GM20431 (cell line): ENCODE results near the gene ARHGAP25.

Experiments
- in situ Hi-C: fragments of 300-500 bp; cut with MseI, MboI; formaldehyde crosslinking; loops from one replicate; pipeline ENCODE4 v1.15.0; 2020; ENCODE audit warnings: low sequenced_read_pairs; ENCODE audit not compliant: unreplicated experiment

ARHGAP25 gene

DNA sequence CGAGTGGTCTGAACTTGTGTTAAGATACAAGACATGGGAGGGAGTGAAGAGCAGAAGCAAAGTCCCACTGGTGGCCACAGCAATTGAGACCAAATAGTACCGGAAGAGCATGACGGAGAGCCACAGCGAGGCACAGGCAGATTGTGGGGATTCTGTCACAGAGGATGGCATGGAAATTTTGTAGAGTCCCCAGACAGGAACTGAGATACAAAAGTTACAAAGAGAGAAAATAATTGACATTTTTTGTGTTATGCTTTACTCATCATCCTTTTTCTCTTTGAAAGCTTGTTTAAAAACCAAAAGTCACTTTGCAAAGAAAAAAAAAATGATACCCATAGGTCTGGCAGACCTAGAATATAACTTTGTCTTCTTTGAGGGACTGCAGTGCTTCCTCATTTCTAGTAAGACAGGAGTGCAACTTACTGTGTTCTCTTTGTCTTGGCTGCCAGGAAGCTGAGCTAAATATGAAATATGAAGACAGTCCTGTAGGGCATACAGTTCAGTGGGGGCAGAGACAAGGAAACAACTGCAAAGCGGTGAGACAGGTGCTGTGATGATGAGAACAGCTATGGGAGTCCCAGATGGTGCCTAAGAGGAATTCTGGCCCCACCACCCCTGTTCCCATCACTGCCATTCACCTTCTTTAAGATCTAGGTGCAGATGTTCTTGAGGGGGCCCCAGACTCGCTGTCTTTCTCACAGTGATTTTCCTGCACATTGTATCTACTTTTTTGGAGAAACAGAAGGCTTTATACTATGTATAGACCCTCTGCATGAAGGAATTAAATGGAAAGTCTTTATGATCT lies 5.2 kb downstream of the ARHGAP25 start:
- in situ Hi-C loops, result no loop called here

DNA sequence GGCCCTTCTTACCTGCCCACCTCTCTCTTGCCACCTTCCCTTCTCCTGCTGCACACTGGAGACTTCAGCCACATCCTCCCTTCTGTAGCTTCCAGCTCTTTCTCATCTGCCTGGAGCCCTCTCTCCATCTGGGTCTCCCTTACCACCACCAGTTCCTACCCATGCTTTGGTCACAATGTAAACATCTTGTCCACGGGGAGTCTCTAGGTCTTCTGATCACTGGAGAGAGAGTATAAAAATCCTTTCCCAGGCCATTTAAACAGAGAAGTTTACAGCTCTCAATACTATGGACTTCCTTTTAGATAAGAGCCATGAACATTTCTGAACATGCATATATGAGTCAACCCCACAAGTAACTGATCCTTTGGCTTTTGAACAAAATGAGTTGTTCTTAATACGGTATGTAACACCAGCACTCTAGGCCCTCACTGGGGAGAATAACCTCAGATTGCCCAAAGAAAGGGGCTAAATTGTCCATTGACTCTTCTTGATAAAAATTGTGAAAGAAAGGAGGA lies 5.8 kb downstream of the ARHGAP25 start:
- in situ Hi-C loops, result no loop called here

DNA sequence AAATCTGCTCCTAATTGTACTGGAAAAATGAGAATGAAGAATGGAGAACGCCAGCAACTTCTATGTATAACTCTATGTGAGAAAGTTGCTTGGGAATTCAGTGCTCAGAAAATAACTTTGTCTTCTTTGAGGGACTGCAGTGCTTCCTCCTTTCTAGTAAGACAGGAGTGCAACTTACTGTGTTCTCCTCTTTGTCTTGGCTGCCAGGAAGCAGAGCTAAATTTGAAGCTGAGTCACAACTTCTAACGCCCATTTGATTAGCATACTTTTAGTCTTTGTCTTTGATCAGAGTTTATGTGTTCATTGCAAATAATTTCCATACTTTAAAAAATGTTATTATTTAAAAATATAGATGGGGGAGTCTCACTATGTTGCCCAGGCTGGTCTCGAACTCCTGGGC lies 6.6 kb downstream of the ARHGAP25 start:
- in situ Hi-C loops, result no loop called here

DNA sequence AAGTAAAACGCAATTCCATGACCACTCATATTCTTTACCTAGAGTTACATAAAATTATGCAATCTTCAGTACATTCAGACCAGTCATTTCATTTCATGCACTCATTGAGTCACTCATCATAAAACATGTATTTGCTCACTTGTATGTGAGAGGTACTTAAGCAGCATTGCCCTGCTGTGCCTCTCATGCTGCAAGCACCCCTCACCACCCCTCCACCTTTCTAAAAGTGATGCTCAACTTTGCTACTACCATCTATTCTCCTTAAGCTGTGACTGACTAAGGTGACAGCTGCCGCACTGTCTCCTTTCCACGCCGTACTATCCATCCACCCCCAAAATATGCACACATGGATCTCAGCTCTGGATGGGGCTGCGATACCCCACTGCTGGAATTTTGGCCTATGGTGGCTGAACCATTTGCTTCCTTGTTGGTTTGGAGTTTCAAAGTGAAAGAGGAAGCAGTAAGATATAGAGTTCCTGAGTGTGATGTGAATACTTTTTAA lies 7.2 kb downstream of the ARHGAP25 start:
- in situ Hi-C loops, result no loop called here

DNA sequence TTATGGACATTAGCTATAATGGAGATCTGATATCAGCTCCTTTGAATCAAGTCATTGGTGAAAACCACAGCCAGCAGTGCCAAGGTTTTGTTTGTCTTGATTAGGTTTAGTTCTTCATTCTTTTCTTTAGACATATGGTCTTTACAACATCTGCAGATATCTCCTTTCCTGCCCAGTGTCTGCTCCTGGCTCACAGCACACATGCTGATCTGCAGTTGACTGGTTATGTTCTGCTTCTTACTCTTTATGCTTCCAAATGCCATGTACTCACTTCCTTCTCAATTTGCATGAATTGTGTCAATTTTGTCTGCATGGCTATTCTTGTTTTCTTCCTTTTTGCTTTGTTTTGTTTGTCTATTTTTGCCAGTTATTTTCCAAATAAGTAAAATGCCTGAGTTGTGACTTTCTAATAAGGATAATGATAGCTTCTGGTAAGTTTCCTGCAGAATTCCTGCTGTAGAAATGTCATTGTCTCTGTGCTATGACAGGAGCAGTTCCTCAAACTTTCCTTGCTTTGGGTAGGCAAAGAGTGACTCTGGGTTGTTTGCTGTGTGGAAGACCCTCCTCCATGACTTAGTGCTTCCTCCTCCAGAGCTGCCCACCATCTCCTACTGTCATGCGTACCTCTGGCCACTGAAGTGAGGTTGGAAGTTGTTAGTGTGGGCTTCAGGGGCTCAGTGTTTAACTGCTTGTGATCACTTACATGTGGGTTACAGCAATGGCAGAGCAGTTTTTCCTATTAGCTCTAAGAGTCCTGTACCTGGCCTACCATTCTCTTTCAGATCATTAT lies 8.2 kb downstream of the ARHGAP25 start:
- in situ Hi-C loops, result no loop called here

DNA sequence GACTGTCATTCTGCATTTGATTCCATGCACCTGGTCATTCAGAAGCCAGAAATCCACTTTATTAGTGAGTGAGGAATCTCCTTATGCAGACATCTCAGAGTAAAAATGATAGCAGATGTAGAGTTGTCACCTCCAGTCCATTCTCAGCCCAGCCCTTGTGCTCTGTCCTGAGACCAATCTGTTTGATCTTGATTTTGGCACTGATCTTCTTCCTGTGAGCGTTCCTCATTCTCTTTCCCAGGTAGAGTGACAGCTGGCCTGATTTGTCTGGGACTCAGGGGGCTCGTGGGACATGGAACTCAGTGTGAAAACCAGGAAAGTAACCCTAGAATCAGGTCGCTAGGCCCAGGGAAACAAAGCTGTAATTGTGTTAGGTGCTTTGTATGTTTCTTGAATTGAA lies 8.9 kb downstream of the ARHGAP25 start:
- in situ Hi-C loops, result no loop called here

DNA sequence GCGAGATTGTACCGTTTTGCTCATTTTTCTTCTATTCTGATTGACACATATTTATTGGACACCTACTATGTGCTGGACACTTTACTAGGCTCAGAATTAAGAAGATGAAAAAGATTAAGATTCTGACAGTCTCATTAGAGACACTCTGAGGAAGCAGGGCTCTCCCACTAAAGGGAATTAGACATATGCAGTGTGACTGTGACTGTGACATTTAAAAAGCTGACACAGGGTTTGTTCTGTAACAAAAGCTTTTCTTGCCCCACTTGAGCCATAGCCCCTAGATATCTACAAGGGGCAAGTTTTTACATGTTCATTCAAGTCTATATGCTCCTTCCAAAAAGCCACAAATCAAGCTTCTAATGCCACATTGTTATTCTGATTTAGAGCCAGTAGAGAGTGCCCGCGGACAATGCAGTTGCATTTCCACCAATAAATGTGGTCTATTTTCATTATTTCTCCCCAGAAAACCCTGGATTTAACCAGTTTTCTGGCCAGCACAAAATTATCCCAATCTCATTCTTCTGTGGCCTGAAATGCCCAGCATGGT lies 9.8 kb downstream of the ARHGAP25 start:
- in situ Hi-C loops, result no loop called here

DNA sequence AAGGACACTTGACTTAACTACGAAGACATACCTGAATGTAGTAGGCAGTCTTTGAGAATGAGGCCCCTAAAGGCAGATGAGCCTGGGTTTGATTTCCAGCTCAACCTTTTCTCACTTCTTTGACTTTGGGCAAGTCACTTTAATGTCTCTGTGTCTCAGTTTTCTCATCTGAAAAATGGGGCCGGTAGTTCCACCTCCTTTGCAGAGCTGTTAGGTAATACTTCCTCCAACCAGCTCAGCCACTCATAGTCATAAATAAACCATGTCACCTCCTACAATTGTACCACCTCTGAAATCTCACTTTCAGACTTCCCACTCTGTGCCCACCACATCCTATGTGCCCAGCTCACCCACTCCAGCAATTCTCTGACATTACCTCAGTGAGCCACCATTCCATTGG lies 10.4 kb downstream of the ARHGAP25 start:
- in situ Hi-C loops, result no loop called here

DNA sequence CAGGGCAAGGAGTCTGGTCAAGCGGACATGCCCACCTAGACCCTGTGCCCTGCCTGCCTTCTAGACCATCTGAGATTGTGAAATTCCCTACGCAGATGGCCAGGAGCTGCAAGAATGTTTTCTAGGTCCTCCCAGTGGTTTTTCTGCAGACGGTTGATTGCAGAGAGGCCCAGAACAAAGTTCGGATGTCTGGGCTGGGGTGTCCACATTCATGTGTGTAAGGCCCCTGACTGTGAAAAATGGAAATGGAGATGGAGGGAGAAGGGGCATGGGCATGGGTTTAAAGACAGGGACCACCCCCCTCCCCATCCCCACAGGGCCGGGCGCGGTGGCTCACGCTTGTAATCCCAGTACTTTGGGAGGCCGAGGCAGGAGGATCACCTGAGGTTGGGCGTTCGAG lies 11.8 kb downstream of the ARHGAP25 start:
- in situ Hi-C loops, result no loop called here

DNA sequence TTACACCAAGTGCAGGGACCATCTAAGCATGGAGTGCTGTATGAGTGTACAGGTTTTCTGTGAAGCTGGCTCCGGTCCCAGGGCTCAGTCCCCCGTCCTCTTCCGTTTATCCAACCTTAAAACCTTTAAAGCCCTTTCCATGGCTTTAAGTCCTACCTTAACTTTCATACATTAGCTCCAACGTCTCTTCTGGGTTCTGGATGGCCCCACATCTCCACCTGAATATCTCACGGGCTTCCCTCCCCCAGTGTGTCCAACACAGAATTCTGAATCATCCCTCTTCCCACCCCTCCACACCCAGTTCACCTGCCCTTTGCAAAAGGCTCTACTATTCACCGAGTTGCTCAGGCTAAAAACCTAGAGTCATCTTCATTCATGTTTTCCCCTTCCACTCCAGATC lies 12.8 kb downstream of the ARHGAP25 start:
- in situ Hi-C loops, result no loop called here

DNA sequence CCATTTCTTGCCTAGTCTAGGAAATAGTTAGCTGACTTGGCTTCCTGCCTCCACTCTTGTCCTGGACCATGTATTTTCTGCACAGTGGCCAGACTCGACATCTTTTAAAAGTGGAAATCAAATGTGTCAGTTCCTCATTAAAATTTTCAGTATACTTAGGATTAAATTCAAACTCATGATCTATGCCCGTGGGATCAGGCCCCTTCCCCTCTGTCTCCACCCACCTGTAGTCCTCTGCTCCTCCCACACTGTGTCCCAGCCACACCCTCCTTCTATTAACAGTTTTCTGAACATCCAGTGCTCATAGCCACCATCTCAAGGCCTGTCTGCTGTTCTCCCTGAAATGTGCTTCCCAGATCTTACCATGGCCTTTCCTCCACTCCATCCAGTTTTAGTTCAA lies 13.3 kb downstream of the ARHGAP25 start:
- in situ Hi-C loops, result no loop called here

DNA sequence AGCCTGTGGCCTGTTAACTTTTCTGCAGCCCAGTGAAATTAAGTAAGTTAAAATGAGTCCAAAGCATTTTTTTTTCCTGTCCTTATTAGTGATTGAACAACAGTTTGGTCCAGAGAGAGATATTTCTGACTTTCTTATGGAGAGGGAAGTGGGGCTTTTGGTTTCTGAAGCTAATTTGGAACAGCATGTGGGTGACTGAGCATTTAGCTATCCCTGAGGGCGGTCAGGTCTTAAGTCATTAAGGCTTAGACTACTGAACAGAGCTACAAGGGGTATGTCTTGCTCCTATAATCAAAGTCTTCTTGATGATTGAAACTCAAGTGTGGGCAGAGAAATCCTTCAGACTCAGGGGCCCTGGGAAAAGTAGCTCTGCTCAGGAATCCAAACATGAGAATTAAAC lies 14.0 kb downstream of the ARHGAP25 start:
- in situ Hi-C loops, result no loop called here

DNA sequence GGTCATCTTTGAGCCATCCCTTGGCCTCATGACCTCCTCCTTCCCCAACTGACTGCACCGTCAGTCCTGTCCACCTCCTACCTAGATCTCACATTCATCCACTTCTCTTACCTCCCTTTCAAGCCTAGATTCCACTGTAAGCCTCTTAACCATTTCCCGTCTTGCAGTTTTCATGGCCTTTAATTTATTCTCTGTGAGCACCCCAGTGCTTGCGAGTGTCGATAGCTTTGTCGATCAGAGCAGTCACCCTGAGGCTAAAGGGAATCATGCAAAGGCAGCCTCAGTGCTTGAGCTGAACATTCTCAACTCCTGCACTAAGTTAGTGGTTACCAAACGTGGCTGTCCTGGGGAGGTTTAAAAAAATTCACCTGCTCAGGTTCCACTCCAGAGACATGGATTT lies 14.7 kb downstream of the ARHGAP25 start:
- in situ Hi-C loops, result no loop called here

DNA sequence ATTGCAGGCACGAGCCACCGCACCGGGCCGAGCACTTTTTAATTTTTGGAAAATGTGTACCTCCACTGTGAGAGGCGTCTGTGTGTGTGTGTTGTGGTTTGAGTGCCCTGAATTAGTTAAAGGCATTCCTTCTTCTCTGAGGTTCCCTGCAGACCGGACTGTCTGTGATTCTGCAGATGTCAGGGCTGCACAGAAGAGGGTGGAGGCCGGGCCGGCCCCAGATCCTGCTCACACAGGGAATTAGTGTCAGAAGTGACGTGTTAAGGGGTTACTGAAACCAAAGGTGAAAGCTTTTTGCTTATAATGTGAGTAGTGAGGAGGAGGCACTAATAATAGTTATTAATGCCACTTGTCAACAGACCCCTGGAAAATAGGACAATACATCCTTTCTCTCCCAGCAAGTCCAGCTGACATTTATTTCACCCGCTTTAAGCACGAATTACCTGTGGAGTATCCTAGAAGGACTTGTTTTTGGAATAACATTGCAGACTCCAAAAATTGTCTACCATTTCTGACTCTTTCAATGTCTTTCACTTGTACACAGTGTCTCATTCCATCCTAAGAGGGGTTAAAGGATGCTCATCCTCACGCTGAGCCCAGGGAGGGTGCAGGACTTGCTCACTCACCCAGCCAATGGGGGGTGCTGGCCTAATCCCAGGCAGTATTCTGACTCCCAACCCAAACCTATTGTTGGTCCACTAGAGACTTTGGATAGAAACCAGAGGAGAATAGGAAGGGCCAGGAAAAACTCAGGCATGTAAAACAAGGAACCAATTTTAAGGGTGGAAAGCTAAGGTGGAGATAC lies 16.2 kb downstream of the ARHGAP25 start:
- in situ Hi-C loops, result loop anchor here (10.0 kb wide), 1 partner anchor 164 kb away; no protein-coding TSS in a partner anchor

DNA sequence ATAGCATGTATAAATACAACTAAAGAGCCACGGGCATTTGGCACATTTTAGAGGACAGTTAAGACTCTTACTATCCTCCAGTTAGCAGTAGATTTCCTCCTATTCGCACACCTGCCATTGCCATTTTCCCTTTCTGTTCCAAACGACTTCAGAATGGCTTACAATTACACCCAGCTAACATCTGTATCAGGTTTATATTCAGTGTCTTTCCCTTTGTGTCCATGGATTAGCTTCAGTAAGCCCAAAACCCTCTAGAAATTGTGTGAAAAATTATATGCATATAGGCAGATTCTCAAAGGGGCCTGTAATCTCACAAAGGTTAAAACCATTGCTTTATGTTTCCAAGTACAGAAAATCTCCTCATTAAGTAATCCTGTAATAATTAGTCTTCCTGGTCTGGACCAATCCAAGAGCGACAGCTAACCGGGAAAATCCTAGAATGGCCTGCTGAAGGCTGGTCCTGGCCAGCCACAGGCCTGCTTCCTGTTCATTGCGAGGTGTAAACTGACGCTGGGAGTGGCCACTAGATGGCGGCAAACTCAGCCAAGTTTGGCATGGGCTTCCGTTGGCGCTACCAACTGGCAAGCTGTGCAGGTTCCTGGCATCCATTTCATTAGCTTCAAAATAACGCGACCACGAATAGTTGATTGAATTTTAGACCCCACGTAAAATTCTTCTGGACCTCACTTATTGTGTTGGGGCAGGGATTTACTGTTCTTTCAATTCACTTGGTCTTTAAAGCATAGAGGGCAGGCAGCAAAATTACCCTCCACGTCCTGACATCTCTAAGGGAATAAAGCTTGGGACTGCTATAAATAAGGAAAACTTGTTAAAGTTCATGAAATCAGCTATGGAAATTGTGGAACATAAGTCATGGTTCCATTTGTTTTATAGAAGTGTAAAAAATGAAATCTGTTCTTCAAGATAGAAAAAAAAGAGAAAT lies 17.1 kb downstream of the ARHGAP25 start:
- in situ Hi-C loops, result loop anchor here (10.0 kb wide), 1 partner anchor 163 kb away; no protein-coding TSS in a partner anchor

DNA sequence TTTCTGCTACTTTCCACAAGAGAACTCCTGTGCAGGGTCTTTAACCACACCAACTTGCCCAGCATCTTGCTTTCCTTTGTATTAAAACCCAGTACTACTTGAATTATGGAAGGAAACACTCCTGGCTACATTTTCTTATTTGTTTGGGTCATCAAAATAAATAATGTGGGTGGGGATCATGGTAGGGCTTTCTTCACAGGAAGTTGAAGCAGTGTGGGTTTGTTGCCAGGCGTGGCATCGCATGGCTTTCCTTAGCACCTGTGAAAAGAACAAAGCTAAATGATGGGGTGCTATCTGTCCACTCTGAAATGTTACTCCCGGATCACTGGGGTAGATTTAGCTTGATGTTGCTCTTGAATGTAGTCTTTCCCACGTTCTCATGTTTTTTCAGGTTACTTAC lies 18.7 kb downstream of the ARHGAP25 start:
- in situ Hi-C loops, result loop anchor here (10.0 kb wide), 1 partner anchor 161 kb away; no protein-coding TSS in a partner anchor

DNA sequence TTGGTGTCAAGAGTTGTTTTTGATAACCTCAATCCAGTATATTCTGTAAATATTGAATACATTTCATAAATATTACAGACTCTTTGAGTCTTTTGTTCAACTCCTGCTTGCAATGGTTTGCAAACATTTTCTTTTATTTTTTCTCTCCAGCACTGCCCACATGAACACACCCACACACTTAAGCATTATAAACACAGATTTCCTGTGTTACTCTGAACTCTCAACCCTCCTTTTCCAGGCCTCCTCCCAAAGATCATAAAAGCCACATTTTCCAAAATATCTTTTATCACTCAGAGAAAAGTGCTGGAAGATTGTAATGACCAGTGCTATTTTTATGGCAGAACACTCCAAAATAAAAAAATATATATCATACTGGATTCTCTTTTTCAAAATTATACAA lies 20.5 kb downstream of the ARHGAP25 start:
- in situ Hi-C loops, result loop anchor here (10.0 kb wide), 1 partner anchor 160 kb away; no protein-coding TSS in a partner anchor

DNA sequence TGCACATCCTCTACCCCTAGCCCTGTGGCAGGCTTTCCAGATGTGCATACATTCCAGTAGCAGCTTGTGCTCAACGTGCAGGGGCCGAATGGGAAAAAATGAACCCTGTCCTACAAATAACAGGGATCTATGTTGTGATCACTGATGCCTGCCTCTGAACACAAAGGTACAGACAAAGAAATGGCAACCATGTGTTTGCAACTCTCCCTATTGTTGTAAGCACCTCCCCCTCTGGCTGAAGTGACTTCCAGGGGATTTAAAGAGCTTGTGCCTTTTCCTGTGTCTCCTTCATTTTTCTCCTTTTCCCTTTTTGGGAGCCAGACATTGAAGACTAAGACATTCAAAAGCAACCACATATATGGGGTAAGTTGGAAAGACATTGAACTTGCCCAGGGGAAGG lies 21.6 kb downstream of the ARHGAP25 start:
- in situ Hi-C loops, result loop anchor here (10.0 kb wide), 1 partner anchor 159 kb away; no protein-coding TSS in a partner anchor

DNA sequence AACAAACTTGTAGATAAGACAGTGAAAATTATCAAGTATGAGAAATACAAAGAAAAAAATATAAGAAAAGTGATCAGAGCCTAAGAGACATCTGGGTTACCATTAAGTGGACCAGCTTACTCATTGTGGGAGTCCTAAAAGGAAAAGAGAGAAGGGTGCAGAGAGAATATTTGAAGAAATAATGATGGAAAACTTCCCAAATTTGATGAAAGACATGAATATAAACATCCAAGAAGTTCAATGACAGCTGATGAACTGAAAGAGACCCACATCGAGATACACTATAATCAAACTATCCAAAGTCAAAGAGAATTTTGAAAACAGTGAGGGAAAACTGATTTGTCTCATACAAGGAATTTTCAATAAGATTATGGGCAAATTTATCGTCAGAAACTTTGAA lies 22.5 kb downstream of the ARHGAP25 start:
- in situ Hi-C loops, result loop anchor here (10.0 kb wide), 1 partner anchor 158 kb away; no protein-coding TSS in a partner anchor
